Measurements from ENCODE around the gene MED15.

MED15 gene

DNA sequence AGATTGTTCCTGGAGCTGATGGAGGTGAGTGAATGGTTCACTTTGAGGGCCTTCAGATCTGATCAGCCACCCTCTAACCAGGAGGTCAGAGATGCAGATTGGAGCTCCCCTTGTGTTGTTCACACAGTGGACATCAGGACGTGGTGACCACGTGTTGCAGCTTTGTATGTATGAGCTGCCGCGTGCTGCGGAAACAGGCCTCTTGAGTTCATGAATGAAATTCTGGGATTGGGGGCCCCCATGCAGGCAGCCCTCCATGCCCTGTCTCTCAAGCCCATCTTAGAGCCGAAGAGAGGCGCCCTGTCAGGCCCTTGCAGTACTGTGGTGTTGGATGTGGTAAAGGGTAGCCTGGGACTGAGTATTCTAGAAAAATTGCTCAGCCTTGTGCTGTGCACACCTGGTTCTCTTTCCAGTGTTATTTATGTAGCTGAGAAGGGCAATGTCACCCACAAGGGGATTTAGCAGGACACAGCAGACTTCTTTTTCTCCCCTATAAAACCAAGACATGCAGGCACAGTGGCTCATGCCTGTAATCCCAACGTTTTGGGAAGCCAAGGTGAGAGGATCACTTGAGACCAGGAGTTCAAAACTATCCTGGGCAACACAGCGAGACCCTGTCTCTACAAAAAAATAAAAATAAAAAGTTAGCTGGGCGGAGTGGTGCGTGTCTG, 64.9 kb downstream of the MED15 start:
- no peak for DNase-seq

DNA sequence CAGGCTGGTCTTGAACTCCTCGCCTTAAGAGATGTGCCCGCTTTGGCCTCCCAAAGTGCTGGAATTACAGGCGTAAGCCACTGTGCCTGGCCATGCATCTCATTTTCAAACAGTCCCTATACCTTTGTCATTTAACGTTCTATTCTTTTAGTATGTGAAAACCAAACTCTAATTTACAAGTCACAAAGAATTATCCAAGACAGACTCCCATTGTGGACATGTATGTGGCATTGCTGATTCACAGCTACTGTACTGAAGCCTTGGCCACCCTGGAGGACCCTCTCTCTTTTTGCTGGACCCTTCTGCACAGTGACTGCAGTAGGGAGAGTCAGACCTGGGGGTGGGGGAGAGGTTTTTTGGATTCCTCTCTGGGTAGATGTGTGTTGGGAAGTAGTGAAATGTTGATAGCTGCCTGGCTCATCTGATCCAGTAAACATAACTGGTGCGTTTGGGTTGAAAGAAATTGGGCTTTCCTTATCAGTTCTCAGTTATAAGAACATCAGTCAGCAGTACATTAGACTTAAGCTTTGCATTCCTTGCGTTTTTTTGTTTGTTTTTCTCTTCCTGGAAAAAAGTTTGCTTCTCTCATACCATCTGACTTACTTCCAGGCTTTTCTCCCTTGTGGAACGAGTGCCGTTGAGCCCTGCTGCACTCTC, 65.9 kb downstream of the MED15 start:
- no peak for DNase-seq

DNA sequence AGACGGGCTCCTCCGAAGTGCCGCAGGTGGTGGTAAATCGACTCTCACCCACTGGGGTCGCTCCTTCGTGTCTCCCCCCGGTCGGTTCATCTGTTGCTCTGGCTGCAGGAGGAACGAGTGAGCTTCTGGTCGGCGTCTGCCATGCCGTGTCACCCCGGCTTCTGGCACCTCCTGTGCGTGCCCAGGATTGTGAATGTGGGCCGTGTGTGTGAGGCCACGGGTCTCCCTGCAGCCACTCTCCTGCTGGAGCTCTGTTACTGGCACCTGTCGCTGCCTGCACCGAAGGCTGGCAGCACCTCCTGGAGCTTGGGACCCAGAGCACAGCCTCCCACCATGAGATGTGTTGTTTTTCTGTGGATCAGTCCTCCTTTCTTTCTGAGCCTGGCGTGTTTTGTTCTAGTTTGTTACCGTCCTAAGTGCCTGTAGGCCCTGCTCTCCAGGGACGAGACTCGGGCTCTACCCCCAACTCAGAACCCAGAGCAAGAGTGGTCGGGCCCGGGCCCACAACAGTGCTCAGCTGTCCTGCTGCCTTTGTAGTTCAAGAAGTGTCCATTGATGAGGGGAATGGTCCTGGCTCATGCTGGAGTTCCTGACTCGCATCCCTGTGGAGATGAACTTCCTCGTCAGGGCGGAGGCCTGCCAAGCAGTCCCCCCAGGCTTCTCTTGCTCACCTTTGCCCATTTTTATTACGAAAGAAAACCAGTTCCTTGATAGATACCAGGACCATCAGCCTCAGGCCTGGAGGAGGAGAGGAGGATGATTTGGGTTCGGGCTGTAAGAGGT, 66.6 kb downstream of the MED15 start:
- DNase-seq, result no peak

DNA sequence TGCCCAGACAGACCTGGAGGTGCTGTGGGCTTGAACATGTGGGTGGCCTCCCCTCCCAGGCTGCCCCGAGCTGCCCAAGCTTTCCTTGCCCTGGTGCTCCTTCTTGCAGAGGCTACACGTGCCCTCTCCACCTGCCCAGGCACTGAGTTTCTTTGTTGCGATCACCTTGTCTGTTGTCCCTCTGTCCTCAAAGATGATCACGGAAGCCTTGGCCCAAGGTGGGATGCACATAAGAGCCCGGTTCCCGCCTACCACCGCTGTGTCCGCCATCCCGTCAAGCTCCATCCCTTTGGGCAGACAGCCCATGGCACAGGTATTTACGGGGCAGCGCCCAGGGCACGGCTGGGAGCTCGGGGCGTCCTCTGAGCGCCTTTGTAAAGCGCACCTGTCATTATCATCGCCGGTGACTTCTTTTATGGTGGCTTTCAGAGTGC, 67.5 kb downstream of the MED15 start:
- no peak for DNase-seq

DNA sequence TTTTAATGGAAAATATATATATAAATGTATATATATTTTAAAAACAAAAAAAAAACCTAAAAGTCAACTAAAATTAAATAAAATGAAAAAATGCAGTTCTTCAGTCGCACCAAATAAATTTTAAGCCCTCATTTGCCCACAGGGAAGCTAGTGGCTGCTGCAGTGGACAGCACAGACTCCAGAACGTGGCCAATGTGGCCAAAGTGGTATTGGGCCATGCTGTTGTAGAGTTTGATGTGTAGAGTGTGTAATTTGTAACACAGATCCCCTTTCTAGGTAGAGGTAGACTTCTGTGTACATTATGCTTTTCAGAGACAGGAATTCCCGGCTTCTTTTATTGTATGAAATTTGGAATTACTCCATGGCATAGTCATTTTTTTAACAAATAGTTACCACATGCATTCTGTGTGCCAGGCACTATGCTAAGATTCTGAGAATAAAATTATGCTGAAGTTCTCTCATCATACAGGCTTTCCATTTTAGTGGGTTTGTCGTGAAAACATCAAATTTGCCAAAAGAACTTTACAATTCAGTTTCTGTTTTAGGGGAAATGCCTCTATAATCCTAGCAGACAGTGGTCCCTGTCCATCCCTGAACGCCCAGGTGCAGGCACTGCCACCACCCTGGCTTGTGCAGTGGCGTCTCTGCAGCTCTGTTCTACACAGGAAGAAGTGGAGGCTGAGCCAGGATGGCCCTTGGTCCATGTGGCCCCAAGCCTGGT, 68.5 kb downstream of the MED15 start:
- no peak for DNase-seq

DNA sequence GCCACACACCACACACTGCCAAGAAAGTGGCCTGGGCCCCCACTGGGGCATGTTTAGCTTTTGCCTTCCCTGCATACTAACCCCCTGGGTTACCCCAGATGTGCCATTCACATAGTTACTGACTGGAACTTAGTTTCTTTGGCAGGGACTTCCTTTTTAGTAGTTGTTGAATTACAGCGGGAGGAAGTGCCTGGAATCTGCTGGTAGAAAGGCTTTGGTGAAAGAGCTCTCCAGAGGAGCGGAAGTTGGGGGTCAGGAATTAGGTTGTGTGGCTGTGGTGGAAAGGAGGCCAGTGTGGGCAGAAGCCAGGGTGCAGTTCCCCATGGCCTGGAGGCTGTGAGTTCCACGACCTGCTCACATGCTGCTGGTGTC, 69.0 kb downstream of the MED15 start:
- peak in 1 of 5 experiments; percentile 77 for DNase-seq

DNA sequence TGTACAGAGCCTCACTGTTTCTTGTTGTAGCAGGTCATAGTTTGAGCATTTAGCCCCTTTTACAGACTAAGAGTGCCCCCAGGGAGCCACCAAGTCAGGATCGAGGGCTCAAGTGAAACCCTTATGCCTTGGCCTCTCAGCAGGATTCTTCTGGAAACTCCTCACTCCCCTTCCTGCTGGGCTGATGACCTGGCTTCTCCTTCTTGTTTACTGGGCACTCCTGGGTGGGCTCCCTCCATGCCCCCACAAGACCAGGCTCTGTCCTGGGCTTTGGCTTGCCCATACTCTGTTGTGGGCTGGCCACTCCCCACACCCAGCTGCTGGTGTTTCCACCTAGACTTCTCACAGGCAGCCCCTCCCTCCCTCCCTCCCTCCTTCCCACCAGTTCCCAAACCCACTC, 69.6 kb downstream of the MED15 start:
- DNase-seq, result no peak

DNA sequence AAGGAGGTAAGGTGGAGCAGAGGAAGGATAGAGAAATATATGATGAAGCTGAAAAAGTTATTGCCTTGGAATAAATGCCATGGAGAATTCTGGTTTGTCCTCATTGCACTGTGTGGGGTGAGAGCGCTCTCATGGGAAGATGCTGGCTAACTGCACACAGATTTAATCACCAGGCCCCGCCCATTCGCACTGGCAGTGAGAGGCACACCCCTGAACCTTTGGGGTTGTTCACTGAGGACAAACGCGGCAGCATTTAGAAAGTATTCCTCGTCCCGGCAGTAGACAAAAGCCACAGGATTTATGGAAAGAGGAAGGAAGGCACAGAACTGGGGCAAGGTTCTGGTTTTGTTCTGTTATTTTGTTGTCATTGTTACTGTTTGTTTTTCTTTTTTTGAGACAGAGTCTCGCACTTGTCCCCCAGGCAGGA, 70.2 kb downstream of the MED15 start:
- DNase-seq, result peak in 1 of 5 experiments; percentile 60

DNA sequence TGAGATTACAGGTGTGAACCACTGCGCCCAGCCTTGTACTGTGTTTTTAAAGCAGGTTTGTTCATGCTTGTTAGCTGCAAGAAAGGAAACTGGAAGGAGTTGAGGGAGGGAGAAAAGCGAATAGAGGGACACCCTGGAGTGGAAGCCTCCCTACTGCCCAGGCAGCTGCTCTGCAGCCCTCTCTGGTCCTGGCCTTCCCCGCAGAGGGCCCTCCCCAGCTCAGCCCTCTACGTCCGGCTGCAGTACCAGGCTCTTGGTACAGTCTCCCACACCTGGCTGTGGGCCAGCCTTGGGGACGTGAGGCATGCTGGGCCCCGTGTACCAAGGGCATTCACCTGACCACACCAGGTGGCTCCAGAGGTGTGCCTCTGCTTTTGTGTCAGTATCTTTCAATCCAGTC, 70.8 kb downstream of the MED15 start:
- no peak for DNase-seq

DNA sequence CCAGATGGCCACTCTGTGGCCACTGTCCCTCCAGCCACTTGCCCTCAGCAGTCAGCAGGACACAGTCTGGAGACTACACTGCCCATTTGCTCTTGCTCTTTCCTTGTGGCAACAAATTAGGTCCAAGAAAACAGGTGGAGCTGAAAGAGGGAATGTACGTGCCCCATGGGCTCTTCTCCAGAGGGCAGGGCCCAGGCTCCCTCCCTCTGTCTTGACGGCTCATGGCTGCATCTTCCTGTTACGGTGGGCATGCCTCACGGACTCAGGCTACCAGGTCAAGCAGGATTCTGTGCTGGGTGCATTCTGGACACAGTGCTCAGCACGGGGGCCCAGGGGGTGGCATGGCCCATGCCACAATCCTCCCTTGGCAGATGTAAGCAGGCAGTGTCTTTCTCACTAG, 71.3 kb downstream of the MED15 start:
- DNase-seq, result no peak

DNA sequence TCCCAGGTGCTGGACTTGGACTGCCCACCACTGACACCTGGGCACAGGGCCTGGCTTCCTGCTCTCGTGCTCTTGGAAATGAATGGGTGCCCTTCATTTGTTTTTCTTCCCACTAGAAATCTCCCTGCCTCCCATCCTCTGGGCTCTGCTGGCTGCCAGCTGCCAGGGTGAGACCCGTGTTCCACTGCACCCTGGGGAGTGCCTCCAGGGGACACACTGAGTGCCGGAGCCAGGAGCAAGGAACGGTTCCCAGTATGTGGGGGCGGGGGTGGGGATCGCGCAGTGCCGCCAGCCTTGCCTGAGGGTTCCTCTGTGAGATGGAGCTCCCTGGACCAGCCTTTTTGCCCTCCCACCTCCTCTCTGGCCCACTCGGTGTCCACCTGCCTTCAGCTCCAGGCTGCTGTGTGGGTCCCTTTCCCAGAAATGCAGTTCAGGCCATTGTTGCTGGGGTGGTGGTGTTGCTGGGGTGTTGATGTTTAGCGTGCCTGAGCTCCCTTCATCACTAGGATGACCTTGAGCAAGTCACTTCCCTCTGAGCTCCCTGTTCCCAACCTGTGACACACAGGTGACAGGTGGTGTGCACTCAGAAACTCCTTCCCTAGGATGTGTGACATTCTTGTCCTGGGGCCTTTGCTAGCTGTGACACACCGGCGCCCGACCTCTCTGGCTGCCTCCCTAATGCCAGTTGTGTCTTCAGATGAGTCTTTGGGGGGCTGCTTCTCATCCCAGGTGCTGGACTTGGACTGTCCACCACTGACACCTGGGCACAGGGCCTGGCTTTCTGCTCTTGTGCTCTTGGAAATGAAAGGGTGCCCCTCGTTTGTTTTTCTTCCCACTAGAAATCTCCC, 72.1 kb downstream of the MED15 start:
- DNase-seq, result no peak

DNA sequence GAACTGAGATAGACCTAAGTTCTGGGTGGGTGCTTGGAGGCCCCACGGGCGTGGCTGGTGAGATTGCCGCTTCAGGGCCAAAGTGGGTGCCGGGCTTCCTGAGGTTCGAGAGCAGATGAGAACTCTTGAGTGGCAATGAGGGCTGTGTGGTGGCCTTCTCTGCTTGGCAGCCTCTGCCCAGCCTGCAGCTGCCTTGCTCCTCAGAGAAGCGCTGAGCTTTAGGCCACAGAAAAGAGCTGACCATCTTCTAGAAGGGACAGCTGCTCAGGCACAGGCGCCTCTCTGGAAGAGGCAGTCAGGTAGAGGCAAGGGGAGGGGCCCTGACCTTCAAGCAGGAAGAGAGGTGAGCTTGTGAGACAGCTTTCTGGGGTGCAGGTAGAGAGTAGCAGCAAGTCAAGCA, 72.8 kb downstream of the MED15 start:
- no peak for DNase-seq

DNA sequence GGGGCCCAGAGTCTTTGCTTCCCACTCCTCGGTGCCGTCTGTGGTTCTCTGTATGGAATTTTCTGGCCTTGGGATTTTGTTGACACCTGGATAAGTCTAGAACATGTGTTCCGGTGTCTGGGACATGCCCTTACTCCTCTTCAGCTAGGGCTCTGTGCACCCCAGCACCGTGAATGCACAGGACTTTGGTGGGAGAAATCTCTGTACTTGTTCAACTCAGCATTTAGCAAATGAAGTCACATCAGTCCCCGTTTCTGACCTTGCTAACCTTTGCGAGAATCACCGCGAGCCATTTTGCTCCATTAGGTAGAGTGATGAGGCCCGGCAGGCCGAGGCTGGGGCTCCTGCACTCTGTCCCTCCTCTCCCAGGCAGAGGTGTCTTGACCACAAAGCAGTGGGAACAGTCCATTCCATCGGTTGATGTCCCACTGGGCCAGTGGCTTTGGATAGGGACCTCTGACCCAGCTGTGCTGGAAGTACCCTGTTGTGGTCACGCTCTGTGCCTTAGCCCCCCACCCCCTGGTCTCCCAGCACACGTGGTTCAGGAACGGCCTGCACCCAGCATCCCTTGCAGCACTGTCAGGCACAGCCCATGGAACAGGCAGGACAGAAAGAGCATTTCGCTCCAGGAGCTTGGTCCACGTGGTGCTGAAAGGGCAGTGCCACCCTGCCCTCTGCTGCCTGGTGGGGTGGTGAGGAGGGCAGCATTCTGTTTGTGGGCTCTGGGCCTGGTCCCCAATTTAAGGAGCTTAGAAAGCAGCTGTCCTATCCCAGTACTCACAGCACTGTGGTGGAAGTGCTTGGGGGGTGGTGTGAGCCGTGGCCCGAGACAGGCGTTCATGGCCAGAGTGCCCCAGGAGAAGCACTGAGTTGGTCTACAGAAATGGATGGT, 73.4 kb downstream of the MED15 start:
- DNase-seq, result no peak

DNA sequence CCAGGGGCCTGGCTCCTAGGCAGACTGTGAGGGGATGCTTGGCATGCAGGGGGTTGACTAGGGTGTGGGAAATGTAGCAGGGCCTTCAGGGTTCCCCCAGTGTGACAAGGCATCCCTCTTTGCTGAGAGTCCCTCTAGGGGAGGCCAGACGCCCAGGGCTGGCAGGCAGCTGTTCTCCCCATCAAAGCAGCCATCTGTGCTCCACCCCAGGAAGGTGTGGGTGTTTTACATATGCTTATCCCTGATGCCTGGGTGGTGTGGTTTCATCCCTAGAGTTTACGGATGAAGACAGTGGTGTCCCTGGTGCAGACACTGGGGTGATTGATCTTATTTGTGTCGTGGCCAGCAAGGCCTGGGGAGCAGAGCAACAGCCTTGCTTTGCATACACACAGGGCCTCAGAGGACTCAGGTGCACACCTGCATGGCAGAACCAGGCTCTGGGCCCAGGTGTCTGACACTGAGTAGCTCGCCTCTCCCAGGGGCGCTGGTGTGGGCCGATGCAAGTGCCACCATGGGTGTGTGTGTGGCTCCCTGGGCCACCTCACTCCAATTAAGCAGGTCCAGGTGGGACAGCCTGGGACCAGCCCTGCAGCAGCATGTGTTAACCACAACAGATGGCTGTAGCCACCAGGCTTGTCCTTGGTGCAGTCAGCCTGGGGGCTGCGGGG, 74.2 kb downstream of the MED15 start:
- no peak for DNase-seq

DNA sequence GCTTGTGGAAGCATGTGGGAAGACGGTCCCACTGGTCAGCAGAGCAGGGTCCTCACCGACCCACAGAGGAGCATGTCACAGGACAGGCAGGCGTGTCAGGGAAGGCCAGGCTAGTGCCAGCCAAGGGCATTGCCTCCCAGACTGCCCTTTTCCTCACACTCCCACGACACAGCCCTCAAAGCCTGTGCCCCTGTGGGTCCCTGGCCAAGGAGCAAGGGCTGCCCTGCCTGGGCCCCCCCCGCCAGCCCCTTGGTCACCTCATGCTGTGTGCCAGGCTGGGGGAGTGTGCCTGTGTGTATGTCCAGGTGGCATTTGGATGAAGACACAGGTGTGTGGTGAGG, 74.7 kb downstream of the MED15 start:
- no peak for DNase-seq

DNA sequence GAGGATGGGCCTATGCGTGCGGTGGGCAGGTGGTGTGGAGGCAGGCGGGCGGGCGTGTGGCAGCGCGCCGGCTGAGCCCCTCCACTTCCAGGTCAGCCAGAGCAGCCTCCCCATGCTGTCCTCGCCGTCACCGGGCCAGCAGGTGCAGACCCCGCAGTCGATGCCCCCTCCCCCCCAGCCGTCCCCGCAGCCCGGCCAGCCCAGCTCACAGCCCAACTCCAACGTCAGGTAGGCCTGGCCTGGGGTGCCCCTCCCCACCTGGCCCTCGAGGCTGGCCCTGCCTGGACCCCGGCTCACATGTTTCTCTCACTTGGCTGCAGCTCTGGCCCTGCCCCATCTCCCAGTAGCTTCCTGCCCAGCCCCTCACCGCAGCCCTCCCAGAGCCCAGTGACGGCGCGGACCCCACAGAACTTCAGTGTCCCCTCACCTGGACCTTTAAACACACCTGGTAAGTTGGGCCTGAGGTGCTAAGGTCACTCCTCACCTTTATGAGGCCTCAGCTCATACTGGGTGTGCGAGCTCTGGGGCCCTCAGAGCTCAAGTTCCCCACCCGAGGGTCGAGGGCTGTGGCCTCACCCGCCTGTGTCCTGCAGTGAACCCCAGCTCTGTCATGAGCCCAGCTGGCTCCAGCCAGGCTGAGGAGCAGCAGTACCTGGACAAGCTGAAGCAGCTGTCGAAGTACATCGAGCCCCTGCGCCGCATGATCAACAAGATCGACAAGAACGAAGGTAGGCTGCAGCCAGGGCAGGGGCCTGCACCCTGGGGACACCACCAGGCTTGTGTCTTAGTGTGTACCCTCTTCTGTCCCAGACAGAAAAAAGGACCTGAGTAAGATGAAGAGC, 75.3 kb downstream of the MED15 start:
- no peak for DNase-seq

DNA sequence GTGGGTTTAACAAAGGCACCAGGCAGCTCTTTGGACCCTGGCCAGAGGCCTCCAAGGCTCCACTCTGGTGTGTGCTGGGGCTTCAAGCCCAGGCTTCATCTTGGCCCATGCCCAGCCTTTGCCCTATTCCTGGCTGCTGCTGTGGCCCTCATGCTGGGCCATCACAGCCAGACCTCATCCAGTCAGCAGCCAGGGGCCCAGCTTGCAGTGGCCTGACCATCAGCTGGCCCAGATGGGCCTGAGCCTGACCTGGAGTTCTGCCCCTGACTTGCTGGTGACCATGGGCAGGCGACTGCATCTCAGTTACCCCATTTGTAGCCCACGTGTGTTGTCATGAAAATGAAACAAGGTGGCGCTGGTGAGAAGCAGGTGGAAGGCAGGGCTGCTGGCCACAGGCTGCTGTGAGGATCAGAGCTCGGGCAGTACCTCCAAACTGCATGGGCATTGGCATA, 76.1 kb downstream of the MED15 start:
- DNase-seq, result no peak

DNA sequence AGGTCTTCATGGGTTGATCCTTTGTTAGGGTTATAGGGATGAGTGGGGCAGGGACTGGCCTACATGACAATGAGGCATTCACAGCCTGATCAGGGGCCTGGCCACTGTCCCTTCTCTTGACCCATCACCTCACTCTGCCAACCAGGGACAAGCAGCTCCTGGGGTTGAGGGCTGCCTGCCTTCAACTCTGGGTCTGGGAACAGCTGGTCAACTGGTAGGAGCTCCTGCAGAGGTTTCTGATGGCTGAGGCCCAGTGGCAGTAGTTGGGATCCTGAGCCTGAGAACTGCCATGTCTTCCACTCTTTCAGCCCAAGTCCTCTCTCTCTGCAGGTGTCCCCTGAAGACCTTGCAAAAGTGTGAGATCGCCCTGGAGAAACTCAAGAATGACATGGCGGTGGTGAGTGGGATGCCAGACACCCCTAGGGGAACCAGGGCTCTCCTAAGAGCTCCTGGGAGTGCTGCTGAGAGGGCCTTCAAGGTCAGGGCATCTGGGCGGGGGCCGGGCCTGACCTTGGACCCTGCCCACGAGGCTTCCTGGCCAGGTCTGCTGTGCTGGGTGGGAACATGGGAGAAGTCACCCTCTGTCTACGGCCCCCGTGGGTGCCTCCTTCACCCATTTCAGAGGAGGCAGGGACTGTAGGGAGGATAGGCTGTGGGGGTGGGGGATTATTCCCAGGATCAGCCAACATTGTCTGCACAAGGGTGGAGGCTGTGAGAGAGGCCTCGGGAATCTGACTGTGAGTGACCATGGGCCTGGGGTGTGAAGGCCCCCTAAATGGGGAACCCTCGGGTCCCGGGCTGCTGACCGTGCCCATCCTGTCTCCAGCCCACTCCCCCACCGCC, 76.8 kb downstream of the MED15 start:
- no peak for DNase-seq
